Thoracic aorta (tissue), 2 donors: ENCODE results near the gene SORD. TPM values are rescaled to one million over a fixed set of nuclear protein-coding genes. Genes with fewer than 3 reads are reported as not detected.
"Not testable (repeated sequence)": the region's sequence is repeated elsewhere in the genome, so short reads cannot be mapped to it uniquely, and the experiment has no call there.

Experiments
- ATAC-seq: fragments of 150-250 bp; one replicate; pipeline ENCODE4 v1.8.0; 2017; ENCODE audit warnings: low read depth; ENCODE audit not compliant: insufficient number of reproducible peaks, low FRiP score
- DNase-seq: peaks from one replicate; pipeline ENCODE4 v3.0.0-alpha.2; 2020; ENCODE audit warnings: low spot score
- H3K27ac ChIP-seq, 2 donors: fragments of 200-600 bp; sonication (generic); 1 replicate in 1 of 2; 2 replicates in 1 of 2; pipeline ENCODE4 v1.5.1; 2016; ENCODE audit warnings: mild to moderate bottlenecking in 2 of 2, moderate library complexity in 2 of 2
- H3K27me3 ChIP-seq: fragments of 200-600 bp; sonication (generic); replicated peaks from 2 replicates; pipeline ENCODE4 v1.6.0; 2016; ENCODE audit warnings: mild to moderate bottlenecking; ENCODE audit not compliant: insufficient read depth
- H3K36me3 ChIP-seq: fragments of 200-600 bp; sonication (generic); one replicate; pipeline ENCODE4 v1.5.1; 2016
- H3K4me1 ChIP-seq, 2 donors: fragments of 200-600 bp; sonication (generic); 1 replicate in 1 of 2; 2 replicates in 1 of 2; pipeline versions ENCODE4 v1.5.1 to v1.6.0; 2016; ENCODE audit warnings: low read depth in 2 of 2, mild to moderate bottlenecking in 1 of 2; ENCODE audit not compliant: control insufficient read depth in 1 of 2
- H3K4me3 ChIP-seq: fragments of 200-600 bp; sonication (generic); 2 replicates; pipeline ENCODE4 v1.5.1; 2016; ENCODE audit warnings: mild to moderate bottlenecking
- H3K9me3 ChIP-seq: fragments of 200-600 bp; sonication (generic); 2 replicates; pipeline ENCODE4 v1.5.1; 2016
- total RNA-seq, 2 donors: library from RNA; depleted of rRNA; stranded (reverse); fragments of >200 nt; gene quantifications; one replicate each; pipeline versions ENCODE4 v1.1.0 to v1.2.3, GENCODE V29; 2016
- TF ChIP-seq, protein P1 (sequence below): fragments of 200-600 bp; sonication (generic); IDR thresholded peaks from one replicate; pipeline ENCODE4 v1.5.1; 2019; ENCODE audit warnings: antibody characterized with exemption

SORD gene
- total RNA-seq, 2 donors from 2014 or later: 6.6 to 10.7 TPM

DNA sequence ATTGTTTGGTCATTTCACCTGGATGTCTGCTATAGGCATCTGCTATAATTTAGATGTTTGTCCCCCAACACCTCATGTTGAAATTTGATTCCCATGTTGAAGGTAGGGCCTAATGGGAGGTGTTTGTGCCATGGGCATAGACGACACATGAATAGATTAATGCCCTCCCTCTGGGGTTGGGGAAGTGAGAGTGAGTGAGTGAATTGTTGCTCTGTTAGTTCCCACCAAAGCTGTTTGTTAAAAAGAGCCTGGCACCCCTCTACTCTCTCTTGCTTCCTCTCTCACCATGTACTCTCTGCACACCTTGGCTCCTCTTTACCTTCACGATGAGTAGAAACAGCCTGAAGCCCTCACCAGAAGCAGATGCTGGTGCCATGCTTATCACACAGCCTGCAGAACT is 23.9 kb upstream of the SORD start:
- no peaks in the 10 kb centered on the region for H3K4me1 ChIP-seq
- TF ChIP-seq, protein P1, sequence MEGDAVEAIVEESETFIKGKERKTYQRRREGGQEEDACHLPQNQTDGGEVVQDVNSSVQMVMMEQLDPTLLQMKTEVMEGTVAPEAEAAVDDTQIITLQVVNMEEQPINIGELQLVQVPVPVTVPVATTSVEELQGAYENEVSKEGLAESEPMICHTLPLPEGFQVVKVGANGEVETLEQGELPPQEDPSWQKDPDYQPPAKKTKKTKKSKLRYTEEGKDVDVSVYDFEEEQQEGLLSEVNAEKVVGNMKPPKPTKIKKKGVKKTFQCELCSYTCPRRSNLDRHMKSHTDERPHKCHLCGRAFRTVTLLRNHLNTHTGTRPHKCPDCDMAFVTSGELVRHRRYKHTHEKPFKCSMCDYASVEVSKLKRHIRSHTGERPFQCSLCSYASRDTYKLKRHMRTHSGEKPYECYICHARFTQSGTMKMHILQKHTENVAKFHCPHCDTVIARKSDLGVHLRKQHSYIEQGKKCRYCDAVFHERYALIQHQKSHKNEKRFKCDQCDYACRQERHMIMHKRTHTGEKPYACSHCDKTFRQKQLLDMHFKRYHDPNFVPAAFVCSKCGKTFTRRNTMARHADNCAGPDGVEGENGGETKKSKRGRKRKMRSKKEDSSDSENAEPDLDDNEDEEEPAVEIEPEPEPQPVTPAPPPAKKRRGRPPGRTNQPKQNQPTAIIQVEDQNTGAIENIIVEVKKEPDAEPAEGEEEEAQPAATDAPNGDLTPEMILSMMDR: no peak
- DNase-seq (no peak), ATAC-seq (no peak)
- no peaks in the 10 kb centered on the region for H3K9me3 ChIP-seq
- no peaks in the 10 kb centered on the region for H3K36me3 ChIP-seq
- H3K4me3 ChIP-seq: no peak overlapping the region
- no peaks in the 10 kb centered on the region for H3K27me3 ChIP-seq
- no peak overlapping the region for H3K27ac ChIP-seq

DNA sequence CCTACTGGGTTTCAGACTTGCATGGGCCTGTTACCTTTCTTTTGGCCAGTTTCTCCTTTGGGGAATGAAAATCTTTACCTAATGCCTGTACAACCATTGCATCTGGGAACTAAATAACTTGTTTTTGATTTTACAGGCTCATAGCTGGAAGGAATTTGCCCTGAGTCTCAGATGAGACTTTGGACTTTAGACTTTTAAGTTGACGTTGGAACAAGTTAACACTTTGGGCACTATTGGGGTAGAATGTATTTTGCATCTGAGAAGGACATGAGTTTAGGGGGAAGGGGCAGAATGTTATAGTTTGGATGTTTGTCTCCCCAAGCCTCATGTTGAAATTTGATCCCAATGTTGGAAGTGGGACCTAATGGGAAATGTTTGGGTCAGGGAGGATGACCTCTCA is 21.8 kb upstream of the SORD start:
- H3K9me3 ChIP-seq: not testable (repeated sequence)

DNA sequence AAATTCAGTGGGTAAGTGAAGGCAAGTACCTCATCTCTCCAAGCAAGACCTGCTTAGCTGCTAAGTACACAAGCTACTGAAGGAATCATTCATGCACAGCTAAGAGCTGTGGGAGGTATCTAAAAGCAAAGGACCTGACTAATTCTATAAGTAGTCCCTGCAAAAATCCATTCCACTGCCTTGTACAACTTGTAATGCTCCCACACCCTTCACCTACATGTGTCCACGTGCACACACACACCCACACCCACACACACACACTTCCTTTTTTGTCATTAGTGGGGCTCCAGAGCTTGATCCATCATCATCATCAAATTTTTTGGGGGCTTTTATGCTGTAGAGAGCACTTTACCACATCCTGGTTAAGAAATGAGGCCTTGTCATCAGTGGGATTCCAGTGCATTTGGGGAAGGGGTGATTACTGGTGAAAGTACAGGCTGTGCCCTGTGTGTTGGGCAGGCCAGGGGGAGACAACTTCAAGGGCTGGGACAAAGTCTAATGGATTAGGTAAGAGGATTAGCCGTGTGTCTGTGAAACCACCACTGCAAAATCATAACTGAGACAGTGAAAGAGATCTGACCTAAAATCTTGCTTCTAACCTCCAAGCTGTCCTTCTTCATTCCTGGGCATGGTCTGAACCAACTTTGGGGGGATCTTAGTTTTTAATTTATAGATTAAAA is 19.1 kb upstream of the SORD start:
- not testable (repeated sequence) for DNase-seq, H3K9me3 ChIP-seq, H3K27ac ChIP-seq, H3K4me1 ChIP-seq, H3K36me3 ChIP-seq, H3K4me3 ChIP-seq, ATAC-seq, H3K27me3 ChIP-seq

More for the DNA sequence above, 21.8 kb upstream of the SORD start:
- ATAC-seq, H3K27ac ChIP-seq, H3K36me3 ChIP-seq, H3K4me1 ChIP-seq, H3K4me3 ChIP-seq, H3K27me3 ChIP-seq, DNase-seq: not testable (repeated sequence)

DNA sequence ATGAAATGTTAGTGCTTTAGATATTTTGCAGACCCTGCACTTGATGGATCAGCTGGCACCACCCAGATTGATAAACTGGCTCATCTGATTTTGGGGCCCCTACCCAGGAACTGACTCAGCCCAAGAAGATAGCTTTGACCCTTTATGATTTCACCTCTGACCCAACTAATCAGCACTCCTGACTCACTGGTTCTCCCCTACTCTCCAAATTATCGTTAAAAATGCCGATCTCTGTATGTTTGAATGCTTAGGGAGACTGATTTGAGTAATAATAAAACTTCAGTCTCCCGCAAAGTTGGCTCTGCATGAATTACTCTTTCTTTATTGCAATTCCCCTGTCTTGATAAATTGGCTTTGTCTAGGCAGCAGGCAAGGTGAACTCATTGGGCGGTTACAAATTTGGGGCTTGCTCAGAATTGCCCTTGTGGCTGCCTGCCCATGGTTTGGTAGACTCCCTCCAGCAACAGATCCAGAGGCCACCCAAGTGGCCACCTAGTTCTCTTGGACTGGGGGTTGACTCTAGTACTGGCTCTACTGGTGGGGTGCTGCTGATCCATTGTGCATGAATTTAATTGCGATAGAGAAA is 18.3 kb upstream of the SORD start:
- H3K9me3 ChIP-seq, H3K27ac ChIP-seq, ATAC-seq, DNase-seq, H3K4me3 ChIP-seq, H3K4me1 ChIP-seq, H3K36me3 ChIP-seq, H3K27me3 ChIP-seq: not testable (repeated sequence)

DNA sequence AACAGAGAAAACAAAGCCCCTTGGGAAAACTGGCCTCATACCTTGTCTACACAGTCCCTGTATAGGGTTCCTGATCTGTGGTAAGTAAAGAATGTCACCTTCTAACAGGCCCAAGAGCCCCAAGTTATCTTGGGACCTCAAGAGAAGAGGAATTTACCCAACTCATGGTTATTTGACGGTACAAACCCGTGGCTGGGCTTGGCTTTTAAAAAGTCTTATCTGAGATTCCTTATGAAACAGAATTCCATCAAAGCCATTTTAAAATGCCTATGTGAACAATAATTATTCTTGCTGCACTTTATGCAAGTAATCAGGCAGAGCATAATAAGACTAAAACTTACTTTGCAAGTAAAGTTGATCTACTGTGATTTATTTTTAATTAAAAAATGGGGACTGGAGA is 13.9 kb upstream of the SORD start:
- no peaks in the 10 kb centered on the region for H3K4me1 ChIP-seq
- no peak overlapping the region for H3K27ac ChIP-seq
- TF ChIP-seq, protein P1: no peak
- no peak for DNase-seq
- no peaks in the 10 kb centered on the region for H3K27me3 ChIP-seq
- ATAC-seq: no peak
- no peak overlapping the region for H3K4me3 ChIP-seq
- H3K36me3 ChIP-seq: no peaks in the 10 kb centered on the region
- H3K9me3 ChIP-seq: no peaks in the 10 kb centered on the region

DNA sequence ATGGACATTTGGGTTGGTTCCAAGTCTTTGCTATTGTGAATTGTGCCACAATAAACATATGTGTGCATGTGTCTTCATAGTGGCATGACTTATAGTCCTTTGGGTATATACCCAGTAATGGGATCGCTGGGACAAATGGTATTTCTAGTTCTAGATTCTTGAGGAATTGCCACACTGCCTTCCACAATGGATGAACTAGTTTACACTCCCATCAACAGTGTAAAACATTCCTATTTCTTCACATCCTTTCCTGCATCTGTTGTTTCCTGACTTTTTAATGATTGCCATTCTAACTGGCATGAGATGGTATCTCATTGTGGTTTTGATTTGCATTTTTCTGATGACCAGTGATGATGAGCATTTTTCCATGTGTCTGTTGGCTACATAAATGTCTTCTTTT is 7.9 kb upstream of the SORD start:
- DNase-seq, H3K27ac ChIP-seq, H3K4me3 ChIP-seq, ATAC-seq, H3K27me3 ChIP-seq, H3K36me3 ChIP-seq, H3K4me1 ChIP-seq, H3K9me3 ChIP-seq: not testable (repeated sequence)

DNA sequence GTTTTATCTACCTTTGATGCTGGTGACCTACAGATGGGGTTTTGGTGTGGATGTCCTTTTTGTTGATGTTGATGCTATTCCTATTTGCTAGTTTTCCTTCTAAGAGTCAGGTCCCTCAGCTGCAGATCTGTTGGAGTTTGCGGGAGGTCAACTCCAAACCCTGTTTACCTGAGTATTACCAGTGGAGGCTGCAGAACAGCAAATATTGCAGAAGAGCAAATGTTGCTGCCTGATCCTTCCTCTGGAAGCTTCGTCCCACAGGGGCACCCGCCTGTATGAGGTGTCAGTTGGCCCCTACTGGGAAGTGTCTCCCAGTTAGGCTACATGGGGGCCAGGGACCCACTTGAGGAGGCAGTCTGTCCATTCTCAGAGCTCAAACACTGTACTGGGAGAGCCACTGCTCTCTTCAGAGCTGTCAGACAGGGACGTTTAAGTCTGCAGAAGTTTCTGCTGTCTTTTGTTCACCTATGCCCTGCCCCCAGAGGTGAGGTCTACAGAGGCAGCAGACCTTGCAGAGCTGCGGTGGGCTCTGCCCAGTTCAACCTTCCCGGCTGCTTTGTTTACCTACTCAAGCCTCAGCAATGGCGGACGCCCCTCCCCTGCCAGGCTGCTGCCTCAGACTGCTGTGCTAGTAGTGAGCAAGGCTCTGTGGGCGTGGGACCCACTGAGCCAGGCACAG is 2.6 kb upstream of the SORD start:
- not testable (repeated sequence) for H3K27me3 ChIP-seq, ATAC-seq, H3K4me3 ChIP-seq, H3K36me3 ChIP-seq, H3K27ac ChIP-seq, DNase-seq, H3K9me3 ChIP-seq
- peaks cover 5 to 15% of the 10 kb centered on the region in 2 donors for H3K4me1 ChIP-seq

DNA sequence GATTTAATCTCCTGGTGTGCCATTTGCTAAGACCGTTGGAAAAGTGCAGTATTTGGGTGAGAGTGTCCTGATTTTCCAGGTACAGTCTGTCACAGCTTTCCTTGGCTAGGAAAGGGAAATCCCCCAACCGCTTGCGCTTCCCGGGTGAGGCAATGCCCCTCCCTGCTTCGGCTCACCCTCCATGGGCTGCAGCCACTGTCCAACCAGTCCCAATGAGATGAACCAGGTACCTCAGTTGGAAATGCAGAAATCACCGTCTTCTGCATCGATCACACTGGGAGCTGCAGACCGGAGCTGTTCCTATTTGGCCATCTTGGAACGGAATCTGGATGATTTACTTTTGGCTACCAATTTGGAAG is 2.1 kb upstream of the SORD start:
- not testable (repeated sequence) for H3K27ac ChIP-seq, H3K9me3 ChIP-seq, H3K4me3 ChIP-seq, DNase-seq, H3K36me3 ChIP-seq, ATAC-seq, H3K27me3 ChIP-seq
- peaks cover 5 to 15% of the 10 kb centered on the region in 2 donors for H3K4me1 ChIP-seq
